A673 (cell line): ENCODE data around the gene HERC2. TPM values are rescaled to one million over a fixed set of nuclear protein-coding genes. Genes with fewer than 3 reads are reported as not detected.

Experiments
- BruUV-seq: library from RNA; stranded (reverse); fragments of 400-500 nt; replicated peaks from 2 replicates; lab custom pipeline; 2021; lab: Mats Ljungman, UMichigan
- CTCF ChIA-PET: fragments of 300-600 bp; sonication (Branson Sonifier 250); formaldehyde crosslinking; loops from one replicate; lab custom pipeline; 2022; ENCODE audit warnings: antibody characterized with exemption; lab: Charles Lee
- POLR2A ChIA-PET: fragments of 300-600 bp; sonication (Branson Sonifier 250); formaldehyde crosslinking; loops from one replicate; lab custom pipeline; 2022; ENCODE audit warnings: antibody characterized with exemption; ENCODE audit not compliant: low non-redundant PET; lab: Charles Lee
- DNase-seq: peaks from one replicate; pipeline ENCODE4 v3.0.0-alpha.2; 2015; ENCODE audit warnings: low spot score
- H3K27ac ChIP-seq: fragments of 200-600 bp; sonication (generic); 2 replicates; pipeline ENCODE4 v1.5.1; 2016; ENCODE audit warnings: mixed run types, low read depth, mild to moderate bottlenecking, mixed read lengths, antibody characterized with exemption, low read length; ENCODE audit not compliant: poor library complexity, severe bottlenecking
- H3K27me3 ChIP-seq: fragments of 200-600 bp; sonication (generic); replicated peaks from 2 replicates; pipeline ENCODE4 v1.6.1; 2017; ENCODE audit warnings: mixed run types, low read depth, mild to moderate bottlenecking, mixed read lengths, antibody characterized with exemption, low read length; ENCODE audit not compliant: insufficient read depth, poor library complexity
- H3K36me3 ChIP-seq: fragments of 200-600 bp; sonication (generic); 2 replicates; pipeline ENCODE4 v1.6.1; 2016; ENCODE audit warnings: mixed run types, mild to moderate bottlenecking, mixed read lengths, antibody characterized with exemption, low read length; ENCODE audit not compliant: insufficient read depth, poor library complexity, severe bottlenecking
- H3K4me1 ChIP-seq: fragments of 200-600 bp; sonication (generic); 2 replicates; pipeline ENCODE4 v1.6.1; 2017; ENCODE audit warnings: mixed run types, mild to moderate bottlenecking, mixed read lengths, antibody characterized with exemption, low read length; ENCODE audit not compliant: insufficient read depth, poor library complexity, severe bottlenecking
- H3K4me3 ChIP-seq: fragments of 200-600 bp; sonication (generic); 2 replicates; pipeline ENCODE4 v1.5.1; 2016; ENCODE audit warnings: low read depth, mixed run types, mild to moderate bottlenecking, mixed read lengths, low read length; ENCODE audit not compliant: poor library complexity, severe bottlenecking
- H3K9me3 ChIP-seq: fragments of 200-600 bp; sonication (generic); 2 replicates; pipeline ENCODE4 v1.6.1; 2016; ENCODE audit warnings: mixed run types, low read depth, mild to moderate bottlenecking, mixed read lengths, antibody characterized with exemption, low read length; ENCODE audit not compliant: poor library complexity, severe bottlenecking
- CTCF ChIP-seq: fragments of 300-800, 200-600 bp; sonication (generic); conservative IDR thresholded peaks from 2 replicates; pipeline ENCODE4 v1.5.1; 2017; ENCODE audit warnings: low read depth, mild to moderate bottlenecking, antibody characterized with exemption, low read length, moderate library complexity, mixed read lengths
- EZH2 ChIP-seq: fragments of 200-600 bp; sonication (generic); IDR thresholded peaks from 2 replicates; pipeline ENCODE4 v1.6.1; 2017; ENCODE audit warnings: borderline replicate concordance, low read depth, mild to moderate bottlenecking, mixed read lengths, antibody characterized with exemption, low read length; ENCODE audit not compliant: poor library complexity, severe bottlenecking
- intact Hi-C: fragments of 100-400 bp; cut with micrococcal nuclease; formaldehyde crosslinking; loops from one replicate; pipeline ENCODE4 v1.10.0; 2022; ENCODE audit not compliant: unreplicated experiment
- total RNA-seq: library from RNA; stranded (reverse); gene quantifications from 2 replicates; pipeline ENCODE4 v1.2.3, GENCODE V29; 2021

Gene HERC2
- total RNA-seq, 1 experiment from 2014 or later, result 86.1 TPM

- no peaks in the 10 kb centered on the region for H3K4me1 ChIP-seq
- TF ChIP-seq EZH2 (no peak), CTCF (no peak)
- H3K27ac ChIP-seq, result no peak overlapping the region
- intact Hi-C loops, result no loop called here
- no peaks in the 10 kb centered on the region for H3K9me3 ChIP-seq
- ChIA-PET CTCF (no interaction called here), POLR2A (no interaction called here)
- H3K27me3 ChIP-seq, result no peaks in the 10 kb centered on the region
- no peak overlapping the region for H3K4me3 ChIP-seq
- DNase-seq, result no peak
- H3K36me3 ChIP-seq, result peaks cover 13% of the 10 kb centered on the region
- BruUV-seq, result no TSS peak
Observed at GRCh38 chr15:28112962-28113361, 209.0 kb downstream of the HERC2 start.

- CTCF ChIA-PET, result no interaction called here
- peaks cover 3% of the 10 kb centered on the region for H3K4me1 ChIP-seq
- H3K27ac ChIP-seq, result no peak overlapping the region
- peaks cover 11% of the 10 kb centered on the region for H3K36me3 ChIP-seq
- intact Hi-C loops, result no loop called here
- no peaks in the 10 kb centered on the region for H3K27me3 ChIP-seq
- no peak for TF ChIP-seq CTCF
- TF ChIP-seq EZH2, result no peak
- POLR2A ChIA-PET, result no interaction called here
- H3K4me3 ChIP-seq, result no peak overlapping the region
- H3K9me3 ChIP-seq, result no peaks in the 10 kb centered on the region
- DNase-seq, result no peak
- no TSS peak for BruUV-seq
Observed at GRCh38 chr15:28112101-28112760, 209.7 kb downstream of the HERC2 start.

GRCh38 chr15:28111543-28111942, 210.4 kb downstream of the HERC2 start:
- H3K4me1 ChIP-seq, result peaks cover 8% of the 10 kb centered on the region
- BruUV-seq, result TSS peak; percentile 87
- H3K36me3 ChIP-seq, result peaks cover 11% of the 10 kb centered on the region
- H3K27me3 ChIP-seq, result no peaks in the 10 kb centered on the region
- ChIA-PET CTCF (no interaction called here), POLR2A (no interaction called here)
- no peak overlapping the region for H3K4me3 ChIP-seq
- H3K9me3 ChIP-seq, result no peaks in the 10 kb centered on the region
- TF ChIP-seq CTCF, result no peak
- TF ChIP-seq EZH2, result no peak
- no peak overlapping the region for H3K27ac ChIP-seq
- no peak for DNase-seq
- intact Hi-C loops, result no loop called here
